HepG2 (cell line): ENCODE results near the gene SUSD4. TPM values are rescaled to one million over a fixed set of nuclear protein-coding genes. Genes with fewer than 3 reads are reported as not detected.

Experiments used
- ATAC-seq: fragments of 200-7000 bp; cut with Tn5 transposase; 3 replicates; pipeline ENCODE4 v1.9.1; 2020; ENCODE audit warnings: mild to moderate bottlenecking, moderate library complexity
- BruUV-seq: library from RNA; stranded (reverse); fragments of 400-500 nt; replicated peaks from 2 replicates; lab custom pipeline; 2021; lab: Mats Ljungman, UMichigan
- CTCF ChIA-PET: fragments of 300-600 bp; formaldehyde crosslinking; extraction: SDS; loops from one replicate; lab custom pipeline; 2021; ENCODE audit warnings: low total read pairs, inconsistent platforms, low intra/inter-chr PET ratio; lab: Yijun Ruan, JAX
- POLR2A ChIA-PET: fragments of 350-600 bp; sonication (Branson Sonifier 250); formaldehyde crosslinking; loops from one replicate; lab custom pipeline; 2020; ENCODE audit warnings: antibody characterized with exemption, inconsistent platforms; lab: Yijun Ruan, JAX
- DNase-seq: peaks from one replicate; pipeline ENCODE4 v3.0.0-alpha.2; 2015; ENCODE audit warnings: low spot score
- FAIRE-seq: peaks from 3 replicates; lab custom pipeline; 2011; peaks lifted over from hg19 to GRCh38; lab: Jason Lieb, UNC
- H2AFZ ChIP-seq: one replicate; pipeline ENCODE4 v1.6.1; 2011; ENCODE audit warnings: low read length, inconsistent platforms
- H3K27ac ChIP-seq: fragments of 300-600 bp; 3 replicates; pipeline ENCODE4 v1.8.0; 2011; ENCODE audit warnings: mixed run types, mild to moderate bottlenecking, mixed read lengths, low read length, inconsistent platforms; ENCODE audit not compliant: insufficient read depth; ENCODE audit errors: extremely low read length
- H3K27me3 ChIP-seq, 2 experiments: fragments of 200-600 bp in 1 of 2; 2 replicates in 1 of 2; 3 replicates in 1 of 2; pipeline versions ENCODE4 v1.6.0 to v1.8.0; 2011; ENCODE audit warnings: low read length in 2 of 2, mild to moderate bottlenecking in 2 of 2, moderate library complexity in 2 of 2, inconsistent platforms in 1 of 2; ENCODE audit not compliant: insufficient read depth in 2 of 2, control insufficient read depth in 1 of 2
- H3K36me3 ChIP-seq, 2 experiments: fragments of 200-600 bp in 1 of 2; replicated peaks in 1 of 2; 2 replicates in 1 of 2; 3 replicates in 1 of 2; pipeline versions ENCODE4 v1.5.1 to v1.8.0; 2011; ENCODE audit warnings: low read length in 2 of 2, inconsistent platforms in 1 of 2; ENCODE audit not compliant: insufficient read depth in 2 of 2, control insufficient read depth in 1 of 2
- H3K4me1 ChIP-seq: 2 replicates; pipeline ENCODE4 v1.5.1; 2012; ENCODE audit warnings: low read length, inconsistent platforms; ENCODE audit not compliant: insufficient read depth
- H3K4me2 ChIP-seq: 2 replicates; pipeline ENCODE4 v1.6.0; 2011; ENCODE audit warnings: low read depth, low read length, inconsistent platforms
- H3K4me3 ChIP-seq, 3 experiments: fragments of 200-600 bp in 1 of 3; sonication (generic), shearing (Covaris generic) in 1 of 3; replicated peaks in 1 of 3; 2 replicates each; pipeline ENCODE4 v1.5.1; 2011 to 2016; ENCODE audit warnings: low read length in 3 of 3, inconsistent platforms in 2 of 3, low read depth in 2 of 3, mild to moderate bottlenecking in 2 of 3, control low read depth in 1 of 3, mixed read lengths in 1 of 3; ENCODE audit not compliant: insufficient read depth in 1 of 3
- H3K79me2 ChIP-seq: one replicate; pipeline ENCODE4 v1.6.1; 2011; ENCODE audit warnings: low read length, inconsistent platforms; ENCODE audit not compliant: insufficient read depth
- H3K9ac ChIP-seq: 2 replicates; pipeline ENCODE4 v1.6.0; 2011; ENCODE audit warnings: mild to moderate bottlenecking, low read depth, low read length, inconsistent platforms; ENCODE audit not compliant: insufficient read depth
- H3K9me3 ChIP-seq: 2 replicates; pipeline ENCODE4 v1.5.1; 2012; ENCODE audit warnings: mild to moderate bottlenecking, low read length
- H4K20me1 ChIP-seq: 2 replicates; pipeline ENCODE4 v1.6.0; 2011; ENCODE audit warnings: inconsistent platforms, mild to moderate bottlenecking, low read length, moderate library complexity; ENCODE audit not compliant: insufficient read depth
- AHDC1 ChIP-seq: sonication (generic); formaldehyde crosslinking; IDR thresholded peaks from 2 replicates; pipeline ENCODE4 v1.5.1; 2020; ENCODE audit warnings: mild to moderate bottlenecking, missing genetic modification reagents, borderline replicate concordance
- CENPX ChIP-seq: sonication (generic); formaldehyde crosslinking; IDR thresholded peaks from 2 replicates; pipeline ENCODE4 v1.9.0; 2021; ENCODE audit warnings: mild to moderate bottlenecking, missing genetic modification reagents, moderate library complexity
- CSRNP2 ChIP-seq: sonication (generic); formaldehyde crosslinking; conservative IDR thresholded peaks from 2 replicates; pipeline ENCODE4 v1.8.0; 2022; ENCODE audit warnings: low read depth, missing genetic modification reagents
- ELF4 ChIP-seq: sonication (generic); formaldehyde crosslinking; IDR thresholded peaks from 2 replicates; pipeline ENCODE4 v1.5.0; 2020; ENCODE audit warnings: missing genetic modification reagents, mild to moderate bottlenecking, moderate library complexity, borderline replicate concordance
- HOXA5 ChIP-seq: sonication (generic); formaldehyde crosslinking; IDR thresholded peaks from 2 replicates; pipeline ENCODE4 v1.4.0; 2020; ENCODE audit warnings: missing genetic modification reagents
- HOXA7 ChIP-seq: sonication (generic); formaldehyde crosslinking; IDR thresholded peaks from 2 replicates; pipeline ENCODE4 v1.8.1; 2022; ENCODE audit warnings: mild to moderate bottlenecking, missing genetic modification reagents, moderate library complexity
- IRF1 ChIP-seq: sonication (generic); formaldehyde crosslinking; IDR thresholded peaks from 2 replicates; pipeline ENCODE4 v1.4.0; 2020; ENCODE audit warnings: low read depth, mild to moderate bottlenecking, missing genetic modification reagents
- MEIS2 ChIP-seq: sonication (generic); formaldehyde crosslinking; IDR thresholded peaks from 2 replicates; pipeline ENCODE4 v1.9.0; 2021; ENCODE audit warnings: mild to moderate bottlenecking, missing genetic modification reagents
- NFIB ChIP-seq: sonication (generic); formaldehyde crosslinking; IDR thresholded peaks from 2 replicates; pipeline ENCODE4 v1.9.0; 2021; ENCODE audit warnings: missing genetic modification reagents, mild to moderate bottlenecking, borderline replicate concordance
- THRA ChIP-seq: sonication (generic); formaldehyde crosslinking; IDR thresholded peaks from 2 replicates; pipeline ENCODE4 v1.4.0; 2020; ENCODE audit warnings: missing genetic modification reagents, borderline replicate concordance
- ZNF101 ChIP-seq: sonication (generic); formaldehyde crosslinking; IDR thresholded peaks from 2 replicates; pipeline ENCODE4 v1.4.0; 2020; ENCODE audit warnings: mild to moderate bottlenecking, low read depth, missing genetic modification reagents, borderline replicate concordance
- ZNF343 ChIP-seq: sonication (generic); formaldehyde crosslinking; IDR thresholded peaks from 2 replicates; pipeline ENCODE4 v1.4.0; 2020; ENCODE audit warnings: mild to moderate bottlenecking, missing genetic modification reagents
- ZNF547 ChIP-seq: sonication (generic); formaldehyde crosslinking; IDR thresholded peaks from 2 replicates; pipeline ENCODE4 v1.5.1; 2020; ENCODE audit warnings: mild to moderate bottlenecking, missing genetic modification reagents
- ZNF557 ChIP-seq: sonication (generic); formaldehyde crosslinking; IDR thresholded peaks from 2 replicates; pipeline ENCODE4 v1.4.0; 2020; ENCODE audit warnings: missing genetic modification reagents
- WGBS: methylation state at CpG from one replicate; pipeline ENCODE4 v1.1.6; 2017; ENCODE audit warnings: low lambda C conversion rate; 5-methylcytosine and 5-hydroxymethylcytosine counted together
- in situ Hi-C: cut with HindIII; loops from 2 replicates; pipeline ENCODE4 v1.10.0; 2017; ENCODE audit warnings: low pct_unique_long_range_greater_than_20kb; ENCODE audit not compliant: extremely low pct_ligation_motif_present
- intact Hi-C: fragments of 100-400 bp; cut with micrococcal nuclease; formaldehyde crosslinking; loops from one replicate; pipeline ENCODE4 v1.10.0; 2022; ENCODE audit not compliant: unreplicated experiment
- polyA plus RNA-seq, 8 experiments: library from polyadenylated mRNA; depleted of rRNA in 3 of 8; stranded (reverse) in 7 of 8; unstranded in 1 of 8; fragments of >200 nt; fragmentation: Illumina TruSeq in 4 of 8; extraction: Trizol in 4 of 8; gene quantifications; 2 replicates each; pipeline versions ENCODE4 v1.2.1 to v1.2.3, GENCODE V29; 2011 to 2016; ENCODE audit warnings: low read depth in 4 of 8, missing spikeins in 1 of 8, mixed read lengths in 1 of 8; ENCODE audit not compliant: insufficient read depth in 1 of 8
- total RNA-seq, 5 experiments: library from RNA; depleted of rRNA; stranded (reverse); fragments of >200 nt; fragmentation: Illumina TruSeq; extraction: Trizol; gene quantifications; 2 replicates each; pipeline ENCODE4 v1.2.3, GENCODE V29; 2016; ENCODE audit warnings: low read depth in 1 of 5

Gene SUSD4
- total and polyA plus RNA-seq, 2 of the 13 experiments (the other 11 are each of a cell fraction or from before 2014, with no cell fraction given), result not detected

- CTCF ChIA-PET, result no interaction called here
- H4K20me1 ChIP-seq, result no peaks in the 10 kb centered on the region
- ATAC-seq (no peak), DNase-seq (no peak), FAIRE-seq (no peak)
- H3K4me2 ChIP-seq, result no peak overlapping the region
- POLR2A ChIA-PET, result no interaction called here
- H3K36me3 ChIP-seq, result no peaks in the 10 kb centered on the region
- intact Hi-C loops (no loop called here), in situ Hi-C loops (no loop called here)
- H3K4me3 ChIP-seq, result no peak overlapping the region
- WGBS, result 0% methylated on average over 2 of the region's 7 CpGs
- H3K9ac ChIP-seq, result no peak overlapping the region
- H3K27me3 ChIP-seq, result peaks cover 0 to 2% of the 10 kb centered on the region in 2 experiments; a peak in 2 of 5 replicates
- H3K9me3 ChIP-seq, result no peaks in the 10 kb centered on the region
- no peaks in the 10 kb centered on the region for H3K4me1 ChIP-seq
- H3K79me2 ChIP-seq, result no peaks in the 10 kb centered on the region
- no TSS peak for BruUV-seq
- H3K27ac ChIP-seq, result no peak overlapping the region
- no peak overlapping the region for H2AFZ ChIP-seq
- TF ChIP-seq ELF4 (CRISPR knock-in tag) (no peak), ZNF557 (CRISPR knock-in tag) (no peak), NFIB (CRISPR knock-in tag) (no peak), CENPX (CRISPR knock-in tag) (no peak), THRA (CRISPR knock-in tag) (no peak), HOXA5 (no peak), MEIS2 (no peak), ZNF547 (no peak), IRF1 (no peak), ZNF101 (CRISPR knock-in tag) (no peak), CSRNP2 (CRISPR knock-in tag) (no peak), HOXA7 (CRISPR knock-in tag) (no peak), ZNF343 (no peak), AHDC1 (CRISPR knock-in tag) (no peak)
These were observed 132.9 kb downstream of the SUSD4 start for GRCh38 chr1:223231011-223231572.
